ENCODE results near the gene LALBA.

Gene LALBA

GRCh38 chr12:48536602-48537001 is 33.2 kb downstream of the LALBA start:
- Histone ChIP-seq H3K36me3 (ENCODE audit: insufficient read depth, low read length) (no peaks in the 10 kb centered on the region), H3F3A (ENCODE audit: low read depth) (no peaks in the 10 kb centered on the region), H3K4me1 (ENCODE audit: insufficient read depth, low read length, poor library complexity, severe bottlenecking) (no peaks in the 10 kb centered on the region), H4K20me1 (ENCODE audit: insufficient read depth, low read length, poor library complexity, severe bottlenecking) (no peaks in the 10 kb centered on the region), H3K9me3 (ENCODE audit: insufficient read depth, low read depth, low read length) (no peaks in the 10 kb centered on the region), H3K79me2 (ENCODE audit: insufficient read depth, low read length) (no peaks in the 10 kb centered on the region), H2AFZ (ENCODE audit: low read length) (no peak overlapping the region), H3K27me3 (ENCODE audit: insufficient read depth, low read length, poor library complexity, severe bottlenecking) (peaks cover 2% of the 10 kb centered on the region), H3K9ac (ENCODE audit: low read depth, low read length, poor library complexity, severe bottlenecking) (no peak overlapping the region), H3K4me3 (ENCODE audit: low read length, poor library complexity, severe bottlenecking) (no peak overlapping the region), H3K9me2 (replicated peaks; ENCODE audit: low read depth, low read length) (no peaks in the 10 kb centered on the region), H3K4me2 (ENCODE audit: low read depth, low read length, poor library complexity, severe bottlenecking) (no peak overlapping the region)
- TF ChIP-seq, protein P1, sequence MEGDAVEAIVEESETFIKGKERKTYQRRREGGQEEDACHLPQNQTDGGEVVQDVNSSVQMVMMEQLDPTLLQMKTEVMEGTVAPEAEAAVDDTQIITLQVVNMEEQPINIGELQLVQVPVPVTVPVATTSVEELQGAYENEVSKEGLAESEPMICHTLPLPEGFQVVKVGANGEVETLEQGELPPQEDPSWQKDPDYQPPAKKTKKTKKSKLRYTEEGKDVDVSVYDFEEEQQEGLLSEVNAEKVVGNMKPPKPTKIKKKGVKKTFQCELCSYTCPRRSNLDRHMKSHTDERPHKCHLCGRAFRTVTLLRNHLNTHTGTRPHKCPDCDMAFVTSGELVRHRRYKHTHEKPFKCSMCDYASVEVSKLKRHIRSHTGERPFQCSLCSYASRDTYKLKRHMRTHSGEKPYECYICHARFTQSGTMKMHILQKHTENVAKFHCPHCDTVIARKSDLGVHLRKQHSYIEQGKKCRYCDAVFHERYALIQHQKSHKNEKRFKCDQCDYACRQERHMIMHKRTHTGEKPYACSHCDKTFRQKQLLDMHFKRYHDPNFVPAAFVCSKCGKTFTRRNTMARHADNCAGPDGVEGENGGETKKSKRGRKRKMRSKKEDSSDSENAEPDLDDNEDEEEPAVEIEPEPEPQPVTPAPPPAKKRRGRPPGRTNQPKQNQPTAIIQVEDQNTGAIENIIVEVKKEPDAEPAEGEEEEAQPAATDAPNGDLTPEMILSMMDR (conservative IDR thresholded peaks at IDR 0.05; ENCODE audit: low read length): no peak
- no peak for TF ChIP-seq EZH2phosphoT487 (IDR thresholded peaks at IDR 0.05; ENCODE audit: borderline replicate concordance)

- Histone ChIP-seq H3K36me3 (ENCODE audit: insufficient read depth, low read length) (no peaks in the 10 kb centered on the region), H3K4me3 (ENCODE audit: low read length, poor library complexity, severe bottlenecking) (no peak overlapping the region), H3K4me1 (ENCODE audit: insufficient read depth, low read length, poor library complexity, severe bottlenecking) (no peaks in the 10 kb centered on the region), H3K27me3 (ENCODE audit: insufficient read depth, low read length, poor library complexity, severe bottlenecking) (peaks cover 4% of the 10 kb centered on the region), H3F3A (ENCODE audit: low read depth) (no peaks in the 10 kb centered on the region), H3K9me3 (ENCODE audit: insufficient read depth, low read depth, low read length) (no peaks in the 10 kb centered on the region), H3K9ac (ENCODE audit: low read depth, low read length, poor library complexity, severe bottlenecking) (no peak overlapping the region), H3K9me2 (replicated peaks; ENCODE audit: low read depth, low read length) (no peaks in the 10 kb centered on the region), H4K20me1 (ENCODE audit: insufficient read depth, low read length, poor library complexity, severe bottlenecking) (no peaks in the 10 kb centered on the region), H3K4me2 (ENCODE audit: low read depth, low read length, poor library complexity, severe bottlenecking) (no peak overlapping the region), H2AFZ (ENCODE audit: low read length) (no peak overlapping the region), H3K79me2 (ENCODE audit: insufficient read depth, low read length) (no peaks in the 10 kb centered on the region)
- TF ChIP-seq, protein P1 (conservative IDR thresholded peaks at IDR 0.05; ENCODE audit: low read length): no peak
- TF ChIP-seq EZH2phosphoT487 (IDR thresholded peaks at IDR 0.05; ENCODE audit: borderline replicate concordance): no peak
Measured at GRCh38 chr12:48532601-48533000, 37.2 kb downstream of the LALBA start.

DNA sequence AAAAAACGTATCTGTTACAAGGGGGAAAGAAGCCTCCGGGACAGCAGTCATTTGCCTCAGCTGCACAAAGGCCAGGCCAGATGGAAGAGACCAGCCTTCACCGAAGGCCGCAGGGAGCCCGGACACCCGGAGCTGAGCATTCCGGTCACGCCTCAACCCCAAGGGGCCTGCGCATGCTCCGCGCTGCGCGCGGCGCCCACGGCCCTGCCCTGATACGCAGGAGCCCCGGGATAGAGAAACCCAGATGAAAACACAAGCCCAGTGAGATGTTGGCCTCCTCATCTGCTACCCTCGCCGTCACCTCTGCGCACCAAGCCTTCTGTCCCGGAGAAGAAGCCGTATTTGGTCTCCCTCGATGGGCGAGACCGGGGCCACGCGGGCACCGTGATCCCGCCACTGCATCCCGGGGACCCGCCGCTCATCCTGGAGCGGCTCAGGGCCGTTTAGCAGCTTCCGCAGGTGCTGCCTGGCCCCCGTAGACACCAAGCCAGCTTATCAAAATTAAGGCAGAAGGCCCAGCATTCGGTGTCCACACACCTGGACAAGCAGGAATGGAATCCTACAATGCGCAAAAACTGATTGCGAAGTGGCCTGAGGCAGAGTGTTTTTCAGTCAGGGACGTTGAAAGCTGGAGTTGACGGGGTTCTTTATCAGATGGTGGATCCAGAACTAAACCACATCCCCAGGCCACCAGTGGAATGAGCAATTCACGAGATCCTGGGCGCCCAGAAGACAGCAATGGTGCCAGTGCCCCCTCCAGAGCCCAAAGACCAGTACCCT is 41.8 kb downstream of the LALBA start:
- H3K9me3 ChIP-seq (ENCODE audit: insufficient read depth, low read depth, low read length): no peaks in the 10 kb centered on the region
- H3K27me3 ChIP-seq (ENCODE audit: insufficient read depth, low read length, poor library complexity, severe bottlenecking): peaks cover 10% of the 10 kb centered on the region
- H3K36me3 ChIP-seq (ENCODE audit: insufficient read depth, low read length): no peaks in the 10 kb centered on the region
- H3K9ac ChIP-seq (ENCODE audit: low read depth, low read length, poor library complexity, severe bottlenecking): no peak overlapping the region
- no peak overlapping the region for H2AFZ ChIP-seq (ENCODE audit: low read length)
- H3K79me2 ChIP-seq (ENCODE audit: insufficient read depth, low read length): no peaks in the 10 kb centered on the region
- no peaks in the 10 kb centered on the region for H4K20me1 ChIP-seq (ENCODE audit: insufficient read depth, low read length, poor library complexity, severe bottlenecking)
- H3F3A ChIP-seq (ENCODE audit: low read depth): no peaks in the 10 kb centered on the region
- no peak overlapping the region for H3K4me3 ChIP-seq (ENCODE audit: low read length, poor library complexity, severe bottlenecking)
- no peak overlapping the region for H3K4me2 ChIP-seq (ENCODE audit: low read depth, low read length, poor library complexity, severe bottlenecking)
- H3K9me2 ChIP-seq (replicated peaks; ENCODE audit: low read depth, low read length): no peaks in the 10 kb centered on the region
- no peaks in the 10 kb centered on the region for H3K4me1 ChIP-seq (ENCODE audit: insufficient read depth, low read length, poor library complexity, severe bottlenecking)
- TF ChIP-seq EZH2phosphoT487 (IDR thresholded peaks at IDR 0.05; ENCODE audit: borderline replicate concordance): no peak
- TF ChIP-seq, protein P1 (conservative IDR thresholded peaks at IDR 0.05; ENCODE audit: low read length): no peak
